ENCODE measurements around the gene OR56A4.
"Not testable (repeated sequence)": the region's sequence is repeated elsewhere in the genome, so short reads cannot be mapped to it uniquely, and the experiment has no call there.

The OR56A4 gene

GRCh38 chr11:5960704-5961320 lies 45.9 kb downstream of the OR56A4 start:
- not testable (repeated sequence) for DNase-seq

DNA sequence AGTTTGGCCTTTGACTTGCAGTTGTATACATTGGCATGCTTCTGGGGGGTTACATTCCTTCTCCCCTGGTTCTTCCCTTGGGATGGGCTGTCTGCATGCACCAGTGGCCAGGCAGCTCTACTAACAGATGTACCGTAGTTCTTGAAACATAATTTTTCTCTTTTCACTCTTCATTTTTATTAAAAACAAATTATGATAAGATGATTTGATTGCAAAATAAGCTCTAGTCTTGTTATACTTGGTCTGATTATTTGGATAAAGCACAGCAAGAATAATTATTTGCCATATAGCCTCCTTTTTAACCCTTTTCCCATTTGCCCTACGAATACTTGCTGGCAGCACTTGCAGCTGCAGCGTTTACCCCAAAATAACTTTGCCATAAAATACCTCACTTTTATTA lies 51.2 kb downstream of the OR56A4 start:
- DNase-seq: no peak

All from hypothalamus (tissue), 51 donors.